ENCODE data around the gene RBM47.

The RBM47 gene

DNA sequence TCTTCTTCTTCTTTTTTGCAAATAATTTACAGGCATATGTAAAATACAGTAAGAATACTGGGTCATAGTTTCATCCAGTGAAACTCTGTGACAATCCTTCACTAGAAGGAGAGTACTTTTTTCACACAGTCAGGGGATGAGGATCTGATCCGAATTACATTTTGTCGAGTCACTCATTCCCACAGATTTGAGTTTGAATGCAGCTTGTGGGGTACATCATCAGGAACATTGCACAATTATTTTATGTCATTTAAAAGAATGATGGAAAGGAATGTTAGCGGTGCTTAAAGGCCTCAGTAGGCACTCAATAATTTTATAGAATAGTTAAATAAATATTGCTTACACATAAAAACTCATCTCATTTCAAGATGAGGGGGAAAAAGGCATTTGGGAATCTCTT is 205.9 kb downstream of the RBM47 start:
- no peaks in the 10 kb centered on the region for H3K79me2 ChIP-seq
- H2AFZ ChIP-seq, result no peak overlapping the region
- TF ChIP-seq, protein P1, sequence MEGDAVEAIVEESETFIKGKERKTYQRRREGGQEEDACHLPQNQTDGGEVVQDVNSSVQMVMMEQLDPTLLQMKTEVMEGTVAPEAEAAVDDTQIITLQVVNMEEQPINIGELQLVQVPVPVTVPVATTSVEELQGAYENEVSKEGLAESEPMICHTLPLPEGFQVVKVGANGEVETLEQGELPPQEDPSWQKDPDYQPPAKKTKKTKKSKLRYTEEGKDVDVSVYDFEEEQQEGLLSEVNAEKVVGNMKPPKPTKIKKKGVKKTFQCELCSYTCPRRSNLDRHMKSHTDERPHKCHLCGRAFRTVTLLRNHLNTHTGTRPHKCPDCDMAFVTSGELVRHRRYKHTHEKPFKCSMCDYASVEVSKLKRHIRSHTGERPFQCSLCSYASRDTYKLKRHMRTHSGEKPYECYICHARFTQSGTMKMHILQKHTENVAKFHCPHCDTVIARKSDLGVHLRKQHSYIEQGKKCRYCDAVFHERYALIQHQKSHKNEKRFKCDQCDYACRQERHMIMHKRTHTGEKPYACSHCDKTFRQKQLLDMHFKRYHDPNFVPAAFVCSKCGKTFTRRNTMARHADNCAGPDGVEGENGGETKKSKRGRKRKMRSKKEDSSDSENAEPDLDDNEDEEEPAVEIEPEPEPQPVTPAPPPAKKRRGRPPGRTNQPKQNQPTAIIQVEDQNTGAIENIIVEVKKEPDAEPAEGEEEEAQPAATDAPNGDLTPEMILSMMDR (IDR thresholded peaks at IDR 0.05), result no peak
- H3K27me3 ChIP-seq (ENCODE audit: control insufficient read depth, insufficient read depth, low read length), result no peaks in the 10 kb centered on the region
- no peak overlapping the region for H3K9ac ChIP-seq
- H3K27ac ChIP-seq, result no peak overlapping the region
- H3K9me3 ChIP-seq (ENCODE audit: control insufficient read depth, low read length), result no peaks in the 10 kb centered on the region
- no peaks in the 10 kb centered on the region for H3K4me1 ChIP-seq
- H3K4me2 ChIP-seq (ENCODE audit: low read length), result no peak overlapping the region
- H3K36me3 ChIP-seq (ENCODE audit: control insufficient read depth, insufficient read depth, low read length), result no peaks in the 10 kb centered on the region
- no peak overlapping the region for H3K4me3 ChIP-seq (ENCODE audit: low read depth, low read length)

DNA sequence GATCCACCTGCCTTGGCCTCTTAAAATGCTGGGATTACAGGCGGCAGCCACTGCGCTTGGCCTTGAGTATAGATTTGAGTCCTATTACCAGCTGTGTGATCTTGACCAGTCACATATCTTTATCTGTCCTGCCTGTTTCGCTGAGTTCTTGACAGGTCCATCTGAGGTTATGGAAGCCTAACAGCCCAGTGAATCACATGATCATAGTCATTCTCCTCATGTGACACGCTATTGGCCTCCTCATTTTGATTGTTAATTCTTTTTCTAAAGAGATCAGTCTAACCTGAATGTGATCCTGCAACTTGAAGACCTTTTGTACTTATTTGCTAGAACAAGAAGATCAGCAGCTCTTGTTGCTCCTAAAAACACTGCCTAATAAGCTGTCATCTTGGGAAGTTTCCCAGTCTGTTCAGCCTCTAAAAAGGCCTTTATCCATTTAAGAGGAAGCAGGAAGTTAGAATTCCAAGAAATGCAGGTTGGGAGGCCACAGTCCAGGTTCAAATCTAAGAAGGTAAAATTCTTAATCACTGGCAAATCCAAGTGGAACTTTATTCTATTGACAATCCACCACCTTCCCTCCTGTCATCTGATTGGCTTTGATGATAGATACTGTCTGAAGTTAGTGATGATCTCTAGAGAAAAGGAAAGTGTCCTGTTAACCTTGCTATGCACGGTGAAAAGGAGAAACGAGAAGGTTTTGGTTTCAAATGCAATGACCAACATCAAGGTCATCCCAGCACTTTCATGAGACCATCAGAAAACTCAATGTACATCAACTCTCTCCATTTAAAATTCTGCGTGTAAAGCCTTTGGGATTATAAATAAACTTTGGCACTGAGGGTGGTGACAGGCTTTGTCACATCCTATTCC is 207.6 kb downstream of the RBM47 start:
- H3K4me3 ChIP-seq (ENCODE audit: low read depth, low read length), result no peak overlapping the region
- no peak overlapping the region for H3K4me2 ChIP-seq (ENCODE audit: low read length)
- H3K9ac ChIP-seq, result no peak overlapping the region
- H3K9me3 ChIP-seq (ENCODE audit: control insufficient read depth, low read length), result no peaks in the 10 kb centered on the region
- H2AFZ ChIP-seq, result no peak overlapping the region
- TF ChIP-seq, protein P1 (IDR thresholded peaks at IDR 0.05), result no peak
- no peaks in the 10 kb centered on the region for H3K27me3 ChIP-seq (ENCODE audit: control insufficient read depth, insufficient read depth, low read length)
- H3K36me3 ChIP-seq (ENCODE audit: control insufficient read depth, insufficient read depth, low read length), result no peaks in the 10 kb centered on the region
- H3K79me2 ChIP-seq, result no peaks in the 10 kb centered on the region
- H3K4me1 ChIP-seq, result no peaks in the 10 kb centered on the region
- no peak overlapping the region for H3K27ac ChIP-seq

DNA sequence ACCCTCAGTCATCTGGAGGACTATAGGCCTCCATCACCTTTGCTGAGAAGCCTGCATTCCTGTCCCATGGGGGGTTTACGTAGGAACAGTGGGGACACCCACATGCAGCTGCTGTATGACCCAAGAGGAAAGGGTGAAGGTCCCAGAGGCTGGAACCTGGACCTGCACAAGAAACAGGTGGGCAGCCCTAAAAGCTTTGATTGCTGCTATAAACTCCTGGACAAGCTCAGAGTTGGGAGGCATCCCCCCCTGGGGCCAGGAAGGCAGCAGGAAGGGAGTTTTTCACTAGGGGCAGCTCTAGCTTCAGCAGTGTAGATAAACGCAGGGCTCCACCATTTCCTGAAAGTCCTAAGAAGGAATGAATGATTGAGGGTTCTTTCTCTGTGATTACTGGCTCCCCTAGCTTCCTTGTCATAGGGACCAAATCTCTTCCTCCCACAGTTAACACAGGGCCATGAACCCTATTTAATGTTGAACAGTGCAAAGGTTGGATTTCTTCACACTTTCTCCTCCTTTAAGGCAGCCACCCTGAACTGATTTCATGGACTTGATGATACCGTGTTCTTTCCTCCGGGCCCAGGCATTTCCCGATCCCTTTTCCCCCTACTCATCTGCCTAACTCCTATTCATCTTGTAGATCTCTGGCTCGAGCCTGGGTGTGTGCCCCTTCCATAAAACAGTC is 210.3 kb downstream of the RBM47 start:
- H3K9ac ChIP-seq, result no peak overlapping the region
- no peaks in the 10 kb centered on the region for H3K36me3 ChIP-seq (ENCODE audit: control insufficient read depth, insufficient read depth, low read length)
- H2AFZ ChIP-seq, result no peak overlapping the region
- H3K79me2 ChIP-seq, result no peaks in the 10 kb centered on the region
- no peaks in the 10 kb centered on the region for H3K9me3 ChIP-seq (ENCODE audit: control insufficient read depth, low read length)
- TF ChIP-seq, protein P1 (IDR thresholded peaks at IDR 0.05), result no peak
- no peaks in the 10 kb centered on the region for H3K4me1 ChIP-seq
- H3K27me3 ChIP-seq (ENCODE audit: control insufficient read depth, insufficient read depth, low read length), result no peaks in the 10 kb centered on the region
- H3K27ac ChIP-seq, result no peak overlapping the region
- no peak overlapping the region for H3K4me3 ChIP-seq (ENCODE audit: low read depth, low read length)
- no peak overlapping the region for H3K4me2 ChIP-seq (ENCODE audit: low read length)

DNA sequence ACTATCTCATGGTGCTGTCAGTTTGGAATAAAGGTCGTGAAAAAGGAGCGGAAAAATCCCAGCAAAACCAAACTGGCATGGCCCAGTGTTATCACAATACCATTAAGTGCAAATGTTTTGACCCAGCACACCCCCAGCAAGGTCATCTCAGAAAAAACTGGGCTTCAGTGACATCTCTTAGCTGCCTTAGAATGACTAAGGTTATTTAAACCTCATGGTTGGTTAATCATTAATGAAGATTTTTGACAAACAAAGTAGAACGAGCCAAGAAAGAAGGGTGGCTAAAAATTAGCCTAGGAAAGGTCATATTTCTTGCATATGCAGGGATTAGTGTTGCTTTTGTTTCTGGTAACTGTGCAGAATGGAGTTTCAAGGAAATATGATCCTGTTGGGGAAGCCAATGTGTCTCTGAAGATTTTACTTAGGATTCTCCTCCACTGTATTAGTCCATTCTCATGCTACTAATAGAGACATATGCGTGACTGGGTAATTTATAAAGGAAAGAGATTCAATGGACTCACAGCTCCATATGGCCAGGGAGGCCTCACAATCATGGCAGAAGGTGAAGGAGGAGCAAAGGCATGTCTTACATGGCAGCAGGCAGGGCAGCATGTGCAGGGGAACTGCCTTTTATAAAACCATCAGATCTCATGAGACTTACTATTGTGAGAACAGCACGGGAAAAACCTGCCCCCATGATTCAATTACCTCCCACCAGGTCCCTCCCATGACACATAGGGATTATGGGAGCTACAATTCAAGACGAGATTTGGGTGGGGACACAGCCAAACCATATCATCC is 211.0 kb downstream of the RBM47 start:
- Histone ChIP-seq H3K4me1 (no peaks in the 10 kb centered on the region), H3K4me3 (ENCODE audit: low read depth, low read length) (no peak overlapping the region), H3K79me2 (no peaks in the 10 kb centered on the region), H3K9me3 (ENCODE audit: control insufficient read depth, low read length) (no peaks in the 10 kb centered on the region), H3K27ac (no peak overlapping the region), H3K27me3 (ENCODE audit: control insufficient read depth, insufficient read depth, low read length) (no peaks in the 10 kb centered on the region), H3K36me3 (ENCODE audit: control insufficient read depth, insufficient read depth, low read length) (no peaks in the 10 kb centered on the region), H3K4me2 (ENCODE audit: low read length) (no peak overlapping the region), H3K9ac (no peak overlapping the region), H2AFZ (no peak overlapping the region)
- TF ChIP-seq, protein P1 (IDR thresholded peaks at IDR 0.05), result no peak

Data from parathyroid adenoma (tissue), 2 donors.